HepG2 (cell line): ENCODE results near the gene IFIT1B. TPM values are rescaled to one million over a fixed set of nuclear protein-coding genes. Genes with fewer than 3 reads are reported as not detected.
A peak's percentile ranks its signal among the peaks of the same experiment; 100 is the strongest.

Source experiments
- CREM ChIP-seq, 2 experiments: sonication (generic) in 1 of 2; formaldehyde crosslinking in 1 of 2; IDR thresholded peaks; 2 replicates each; pipeline versions ENCODE4 v1.4.0 to v1.6.1; 2016 to 2020; ENCODE audit warnings: antibody characterized with exemption in 1 of 2, mild to moderate bottlenecking in 1 of 2, missing genetic modification reagents in 1 of 2
- DMAP1 ChIP-seq: IDR thresholded peaks from 2 replicates; pipeline ENCODE4 v1.6.1; 2016
- EP300 ChIP-seq, 3 experiments: sonication (generic) in 1 of 3; formaldehyde crosslinking in 1 of 3; IDR thresholded peaks; 2 replicates each; pipeline versions ENCODE4 v1.5.1 to v1.6.1; 2011 to 2020; ENCODE audit warnings: low read depth in 2 of 3, low read length in 2 of 3, borderline replicate concordance in 1 of 3, improper control_type of control experiment in 1 of 3, mild to moderate bottlenecking in 1 of 3, missing genetic modification reagents in 1 of 3, moderate library complexity in 1 of 3
- FLYWCH1 ChIP-seq: sonication (generic); formaldehyde crosslinking; IDR thresholded peaks from 2 replicates; pipeline ENCODE4 v1.8.1; 2023; ENCODE audit warnings: mild to moderate bottlenecking, missing genetic modification reagents
- GATAD1 ChIP-seq: IDR thresholded peaks from 2 replicates; pipeline ENCODE4 v1.6.1; 2016; ENCODE audit warnings: missing genetic modification reagents, missing compliant biosample characterization
- HDAC2 ChIP-seq: sonication (generic); formaldehyde crosslinking; IDR thresholded peaks from 2 replicates; pipeline ENCODE4 v1.4.0; 2020; ENCODE audit warnings: missing genetic modification reagents
- HIVEP1 ChIP-seq: sonication (generic); formaldehyde crosslinking; IDR thresholded peaks from 2 replicates; pipeline ENCODE4 v1.4.0; 2020; ENCODE audit warnings: mild to moderate bottlenecking, missing genetic modification reagents
- KDM5A ChIP-seq: fragments of 200-600 bp; sonication (generic); IDR thresholded peaks from 2 replicates; pipeline ENCODE4 v1.7.0; 2018; ENCODE audit warnings: antibody characterized with exemption, mild to moderate bottlenecking, low read length, borderline replicate concordance
- MTF1 ChIP-seq: sonication (generic); formaldehyde crosslinking; IDR thresholded peaks from 2 replicates; pipeline ENCODE4 v1.5.0; 2020; ENCODE audit warnings: missing genetic modification reagents
- MYNN ChIP-seq: sonication (generic); formaldehyde crosslinking; IDR thresholded peaks from 2 replicates; pipeline ENCODE4 v1.4.0; 2020; ENCODE audit warnings: mild to moderate bottlenecking, low read depth, missing genetic modification reagents
- RELA ChIP-seq: sonication (generic); formaldehyde crosslinking; IDR thresholded peaks from 2 replicates; pipeline ENCODE4 v1.4.0; 2020; ENCODE audit warnings: missing genetic modification reagents
- RFXAP ChIP-seq: sonication (generic); formaldehyde crosslinking; IDR thresholded peaks from 2 replicates; pipeline ENCODE4 v1.4.0; 2020; ENCODE audit warnings: missing genetic modification reagents, borderline replicate concordance
- SIN3B ChIP-seq: fragments of 150-350 bp; IDR thresholded peaks from 2 replicates; pipeline ENCODE4 v1.6.1; 2014; ENCODE audit warnings: low read length
- TMF1 ChIP-seq: sonication (generic); formaldehyde crosslinking; IDR thresholded peaks from 2 replicates; pipeline ENCODE4 v1.8.1; 2022; ENCODE audit warnings: low read depth, missing genetic modification reagents
- ZKSCAN1 ChIP-seq: fragments of 150-350 bp; IDR thresholded peaks from 2 replicates; pipeline ENCODE4 v1.6.1; 2014; ENCODE audit warnings: low read length
- ZNF101 ChIP-seq: sonication (generic); formaldehyde crosslinking; IDR thresholded peaks from 2 replicates; pipeline ENCODE4 v1.4.0; 2020; ENCODE audit warnings: mild to moderate bottlenecking, low read depth, missing genetic modification reagents, borderline replicate concordance
- ZNF205 ChIP-seq: IDR thresholded peaks from 2 replicates; pipeline ENCODE4 v1.6.1; 2018; ENCODE audit warnings: missing biosample characterization, missing genetic modification reagents
- ZNF230 ChIP-seq: sonication (generic); formaldehyde crosslinking; IDR thresholded peaks from 2 replicates; pipeline ENCODE4 v1.4.0; 2020; ENCODE audit warnings: mild to moderate bottlenecking, missing genetic modification reagents
- ZNF260 ChIP-seq: sonication (generic); formaldehyde crosslinking; IDR thresholded peaks from 2 replicates; pipeline ENCODE4 v1.4.0; 2020; ENCODE audit warnings: missing genetic modification reagents, low read depth, mild to moderate bottlenecking, borderline replicate concordance
- ZNF317 ChIP-seq: sonication (generic); formaldehyde crosslinking; IDR thresholded peaks from 2 replicates; pipeline ENCODE4 v1.5.0; 2020; ENCODE audit warnings: mild to moderate bottlenecking, missing genetic modification reagents
- ZNF549 ChIP-seq: sonication (generic); formaldehyde crosslinking; IDR thresholded peaks from 2 replicates; pipeline ENCODE4 v1.5.0; 2020; ENCODE audit warnings: missing genetic modification reagents
- ZNF563 ChIP-seq: sonication (generic); formaldehyde crosslinking; IDR thresholded peaks from 2 replicates; pipeline ENCODE4 v1.8.0; 2022; ENCODE audit warnings: mild to moderate bottlenecking, moderate library complexity, missing genetic modification reagents
- ZNF598 ChIP-seq: sonication (generic); formaldehyde crosslinking; IDR thresholded peaks from 2 replicates; pipeline ENCODE4 v1.5.1; 2020; ENCODE audit warnings: mild to moderate bottlenecking, missing genetic modification reagents, borderline replicate concordance
- ZNF660 ChIP-seq: sonication (generic); formaldehyde crosslinking; IDR thresholded peaks from 2 replicates; pipeline ENCODE4 v1.5.1; 2020; ENCODE audit warnings: mild to moderate bottlenecking, low read depth, missing genetic modification reagents, borderline replicate concordance
- ZNF713 ChIP-seq: sonication (generic); formaldehyde crosslinking; IDR thresholded peaks from 2 replicates; pipeline ENCODE4 v1.4.0; 2020; ENCODE audit warnings: mild to moderate bottlenecking, missing genetic modification reagents
- ZNF724P ChIP-seq: sonication (generic); formaldehyde crosslinking; IDR thresholded peaks from 2 replicates; pipeline ENCODE4 v1.8.0; 2022; ENCODE audit warnings: missing genetic modification reagents, borderline replicate concordance
- ZNF761 ChIP-seq: sonication (generic); formaldehyde crosslinking; conservative IDR thresholded peaks from 2 replicates; pipeline ENCODE4 v1.4.0; 2020; ENCODE audit warnings: mild to moderate bottlenecking, missing genetic modification reagents
- polyA plus RNA-seq, 8 experiments: library from polyadenylated mRNA; depleted of rRNA in 3 of 8; stranded (reverse) in 7 of 8; unstranded in 1 of 8; fragments of >200 nt; fragmentation: Illumina TruSeq in 4 of 8; extraction: Trizol in 4 of 8; gene quantifications; 2 replicates each; pipeline versions ENCODE4 v1.2.1 to v1.2.3, GENCODE V29; 2011 to 2016; ENCODE audit warnings: low read depth in 4 of 8, missing spikeins in 1 of 8, mixed read lengths in 1 of 8; ENCODE audit not compliant: insufficient read depth in 1 of 8
- total RNA-seq, 5 experiments: library from RNA; depleted of rRNA; stranded (reverse); fragments of >200 nt; fragmentation: Illumina TruSeq; extraction: Trizol; gene quantifications; 2 replicates each; pipeline ENCODE4 v1.2.3, GENCODE V29; 2016; ENCODE audit warnings: low read depth in 1 of 5
- TF ChIP-seq, protein P1 (sequence below): sonication (generic); formaldehyde crosslinking; IDR thresholded peaks from 2 replicates; pipeline ENCODE4 v1.9.0; 2021; ENCODE audit warnings: missing genetic modification reagents, borderline replicate concordance

Gene IFIT1B
- total and polyA plus RNA-seq, 2 of the 13 experiments (the other 11 are each of a cell fraction or from before 2014, with no cell fraction given) = not detected

DNA sequence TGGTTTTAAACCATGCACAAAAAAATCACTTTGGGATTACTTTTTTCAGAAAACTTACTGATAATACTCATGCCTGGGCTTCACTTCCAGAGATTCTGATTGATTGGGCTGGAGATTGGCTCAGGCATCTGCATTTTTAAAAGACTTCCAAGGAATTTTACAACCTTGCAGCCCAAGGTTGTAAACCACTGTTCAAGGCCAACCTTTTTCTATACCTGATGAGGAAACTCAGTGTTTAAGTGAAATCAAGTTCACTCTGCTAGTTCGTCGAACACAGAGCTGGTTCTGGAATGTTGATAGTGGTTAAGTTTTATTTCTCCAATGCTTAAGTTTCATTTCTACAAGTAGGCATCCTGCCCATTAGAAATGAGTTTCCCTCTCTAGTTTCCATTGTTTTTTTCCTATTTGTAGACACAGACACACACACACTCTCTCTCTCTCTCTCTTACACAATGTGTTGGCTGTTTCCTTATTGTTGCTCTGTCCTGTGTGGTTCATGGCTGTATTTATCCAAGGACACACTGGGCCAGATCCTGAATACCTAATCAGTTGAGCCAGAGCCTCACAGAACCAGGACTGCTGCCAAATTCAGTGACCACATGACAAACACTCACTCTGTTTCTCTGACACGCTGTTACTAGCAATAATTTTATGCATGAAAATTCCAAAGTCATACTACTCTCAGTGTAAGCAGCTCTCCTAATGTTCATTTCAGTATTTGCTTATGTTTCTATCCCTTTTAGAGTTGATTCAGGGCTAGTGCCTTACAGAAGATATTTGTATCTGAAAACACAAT is 3.7 kb upstream of the IFIT1B start (continued):
- TF ChIP-seq ZNF317 (CRISPR knock-in tag) (no peak), ZKSCAN1 (0 out of 2 replicates have a peak, but pooled peaks have one; percentile 36), RELA (CRISPR knock-in tag) (no peak), ZNF205 (CRISPR knock-in tag) (no peak; the same call in 1 of the 2 replicates), HDAC2 (peak; percentile 89), KDM5A (no peak), ZNF260 (CRISPR knock-in tag) (no peak), MTF1 (CRISPR knock-in tag) (no peak), CREM (IDR thresholded peaks at IDR 0.05) (peak; percentile 51; the same call in 1 of the 2 replicates), CREM (CRISPR knock-in tag; IDR thresholded peaks at IDR 0.05) (no peak), DMAP1 (CRISPR knock-in tag) (peak; percentile 40; the same call in 1 of the 2 replicates), RFXAP (CRISPR knock-in tag) (no peak), ZNF713 (CRISPR knock-in tag) (no peak), ZNF761 (CRISPR knock-in tag) (no peak), ZNF549 (CRISPR knock-in tag) (no peak), ZNF660 (CRISPR knock-in tag) (no peak), ZNF724P (CRISPR knock-in tag) (no peak), ZNF230 (CRISPR knock-in tag) (no peak), HIVEP1 (CRISPR knock-in tag) (no peak), FLYWCH1 (no peak), EP300 (IDR thresholded peaks at IDR 0.05; ENCODE audit: low read depth in 2 of 2, low read length in 2 of 2) (peak; percentile 64 to 80; a peak in 3 of 4 replicates), EP300 (CRISPR knock-in tag; IDR thresholded peaks at IDR 0.05; ENCODE audit: borderline replicate concordance) (peak; percentile 54; the same call in 1 of the 2 replicates), SIN3B (no peak), MYNN (CRISPR knock-in tag) (no peak), ZNF563 (CRISPR knock-in tag) (no peak), ZNF101 (no peak), GATAD1 (CRISPR knock-in tag) (no peak; the same call in 1 of the 2 replicates), ZNF598 (CRISPR knock-in tag) (no peak), TMF1 (CRISPR knock-in tag) (no peak)
- TF ChIP-seq, protein P1, sequence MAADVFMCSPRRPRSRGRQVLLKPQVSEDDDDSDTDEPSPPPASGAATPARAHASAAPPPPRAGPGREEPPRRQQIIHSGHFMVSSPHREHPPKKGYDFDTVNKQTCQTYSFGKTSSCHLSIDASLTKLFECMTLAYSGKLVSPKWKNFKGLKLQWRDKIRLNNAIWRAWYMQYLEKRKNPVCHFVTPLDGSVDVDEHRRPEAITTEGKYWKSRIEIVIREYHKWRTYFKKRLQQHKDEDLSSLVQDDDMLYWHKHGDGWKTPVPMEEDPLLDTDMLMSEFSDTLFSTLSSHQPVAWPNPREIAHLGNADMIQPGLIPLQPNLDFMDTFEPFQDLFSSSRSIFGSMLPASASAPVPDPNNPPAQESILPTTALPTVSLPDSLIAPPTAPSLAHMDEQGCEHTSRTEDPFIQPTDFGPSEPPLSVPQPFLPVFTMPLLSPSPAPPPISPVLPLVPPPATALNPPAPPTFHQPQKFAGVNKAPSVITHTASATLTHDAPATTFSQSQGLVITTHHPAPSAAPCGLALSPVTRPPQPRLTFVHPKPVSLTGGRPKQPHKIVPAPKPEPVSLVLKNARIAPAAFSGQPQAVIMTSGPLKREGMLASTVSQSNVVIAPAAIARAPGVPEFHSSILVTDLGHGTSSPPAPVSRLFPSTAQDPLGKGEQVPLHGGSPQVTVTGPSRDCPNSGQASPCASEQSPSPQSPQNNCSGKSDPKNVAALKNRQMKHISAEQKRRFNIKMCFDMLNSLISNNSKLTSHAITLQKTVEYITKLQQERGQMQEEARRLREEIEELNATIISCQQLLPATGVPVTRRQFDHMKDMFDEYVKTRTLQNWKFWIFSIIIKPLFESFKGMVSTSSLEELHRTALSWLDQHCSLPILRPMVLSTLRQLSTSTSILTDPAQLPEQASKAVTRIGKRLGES (CRISPR knock-in tag) = no peak
